B cell (primary cell): Measurements from ENCODE around the gene DPPA3. TPM values are rescaled to one million over a fixed set of nuclear protein-coding genes. Genes with fewer than 3 reads are reported as not detected.

Experiments used
- ATAC-seq: fragments of 200-7000 bp; cut with Tn5 transposase; one replicate; pipeline ENCODE4 v1.10.0; 2021; ENCODE audit warnings: low read depth, mild to moderate bottlenecking, moderate number of reproducible peaks, moderate library complexity
- CTCF ChIA-PET: fragments of 350-600 bp; sonication (Branson Sonifier 250); formaldehyde crosslinking; loops from one replicate; lab custom pipeline; 2021; ENCODE audit warnings: antibody characterized with exemption, inconsistent platforms; lab: Charles Lee
- POLR2A ChIA-PET: fragments of 350-600 bp; sonication (Branson Sonifier 250); formaldehyde crosslinking; loops from one replicate; lab custom pipeline; 2021; ENCODE audit warnings: antibody characterized with exemption; lab: Charles Lee
- DNase-seq: peaks from one replicate; pipeline ENCODE4 v3.0.0; 2013
- H2AFZ ChIP-seq: 2 replicates; pipeline ENCODE4 v1.6.1; 2012; ENCODE audit warnings: mild to moderate bottlenecking, low read depth, low read length; ENCODE audit not compliant: insufficient read depth, poor library complexity, severe bottlenecking
- H3K27ac ChIP-seq, 2 donors: 1 replicate in 1 of 2; 2 replicates in 1 of 2; pipeline ENCODE4 v1.5.1; 2012 to 2013; ENCODE audit warnings: low read length in 2 of 2, mild to moderate bottlenecking in 2 of 2, moderate library complexity in 1 of 2
- H3K27me3 ChIP-seq, 4 experiments: fragments of 200-600 bp in 1 of 4; sonication (generic) in 1 of 4; replicated peaks in 1 of 4; 1 replicate in 2 of 4; 2 replicates in 2 of 4; pipeline versions ENCODE4 v1.6.1 to v1.7.0; 2013 to 2016; ENCODE audit warnings: low read length in 3 of 4, mild to moderate bottlenecking in 2 of 4, mixed read lengths in 1 of 4, moderate library complexity in 1 of 4; ENCODE audit not compliant: insufficient read depth in 4 of 4, control insufficient read depth in 3 of 4; ENCODE audit errors: control extremely low read depth in 1 of 4
- H3K36me3 ChIP-seq, 2 experiments: replicated peaks in 1 of 2; 1 replicate in 1 of 2; 2 replicates in 1 of 2; pipeline versions ENCODE4 v1.6.1 to v1.7.1; 2013; ENCODE audit warnings: low read length in 1 of 2; ENCODE audit not compliant: insufficient read depth in 2 of 2, control insufficient read depth in 1 of 2; ENCODE audit errors: control extremely low read depth in 1 of 2, extremely low read depth in 1 of 2
- H3K4me1 ChIP-seq, 2 donors: fragments of 200-600 bp in 1 of 2; sonication (generic) in 1 of 2; 1 replicate in 1 of 2; 2 replicates in 1 of 2; pipeline versions ENCODE4 v1.5.1 to v1.6.1; 2013 to 2017; ENCODE audit warnings: low read length in 2 of 2; ENCODE audit not compliant: control insufficient read depth in 2 of 2, insufficient read depth in 2 of 2
- H3K4me2 ChIP-seq: replicated peaks from 2 replicates; pipeline ENCODE3; 2012; ENCODE audit warnings: mild to moderate bottlenecking, low read depth, low read length; ENCODE audit not compliant: poor library complexity, severe bottlenecking
- H3K4me3 ChIP-seq, 5 experiments: fragments of 200-600 bp in 1 of 5; sonication (generic) in 1 of 5; 1 replicate in 3 of 5; 2 replicates in 2 of 5; pipeline versions ENCODE4 v1.5.1 to v1.7.0; 2011 to 2016; ENCODE audit warnings: low read length in 4 of 5, mild to moderate bottlenecking in 4 of 5, low read depth in 2 of 5, control low read depth in 1 of 5, moderate library complexity in 1 of 5; ENCODE audit not compliant: insufficient read depth in 1 of 5; ENCODE audit errors: control extremely low read depth in 1 of 5, extremely low read depth in 1 of 5
- H3K79me2 ChIP-seq: fragments of 200-600 bp; sonication (generic); one replicate; pipeline ENCODE4 v1.6.0; 2016; ENCODE audit warnings: low read length; ENCODE audit not compliant: control insufficient read depth, insufficient read depth
- H3K9ac ChIP-seq: fragments of 200-600 bp; sonication (generic); 2 replicates; pipeline ENCODE4 v1.6.1; 2017; ENCODE audit warnings: mild to moderate bottlenecking, low read length, moderate library complexity
- H3K9me3 ChIP-seq, 3 donors: one replicate each; pipeline versions ENCODE4 v1.6.1 to v1.7.1; 2013; ENCODE audit warnings: low read length in 2 of 3; ENCODE audit not compliant: control insufficient read depth in 2 of 3, insufficient read depth in 1 of 3; ENCODE audit errors: control extremely low read depth in 1 of 3
- H4K20me1 ChIP-seq: 2 replicates; pipeline ENCODE4 v1.6.0; 2012; ENCODE audit warnings: mild to moderate bottlenecking, low read length; ENCODE audit not compliant: insufficient read depth, control insufficient read depth, poor library complexity, severe bottlenecking
- H3K27ac Mint-ChIP-seq: one replicate; pipeline ENCODE4 v1.8.0; 2021; ENCODE audit warnings: mixed read lengths
- H3K27me3 Mint-ChIP-seq: one replicate; pipeline ENCODE4 v1.8.0; 2021; ENCODE audit warnings: mixed read lengths
- H3K4me1 Mint-ChIP-seq: one replicate; pipeline ENCODE4 v1.8.0; 2021; ENCODE audit warnings: mixed read lengths
- H3K4me3 Mint-ChIP-seq: one replicate; pipeline ENCODE4 v1.8.0; 2021; ENCODE audit warnings: mixed read lengths
- H3K9me3 Mint-ChIP-seq: one replicate; pipeline ENCODE4 v1.8.0; 2022; ENCODE audit warnings: mixed read lengths; ENCODE audit not compliant: insufficient read depth
- EZH2 ChIP-seq: IDR thresholded peaks from 2 replicates; pipeline ENCODE4 v1.6.1; 2012; ENCODE audit warnings: borderline replicate concordance, low read depth, mild to moderate bottlenecking, moderate library complexity, low read length; ENCODE audit not compliant: insufficient read depth, poor library complexity, severe bottlenecking
- WGBS: methylation state at CpG from one replicate; pipeline ENCODE4 v1.1.5; 2013; ENCODE audit warnings: missing lambda C conversion rate; ENCODE audit not compliant: insufficient coverage; 5-methylcytosine and 5-hydroxymethylcytosine counted together
- intact Hi-C: fragments of 100-400 bp; cut with micrococcal nuclease; formaldehyde crosslinking; loops from one replicate; pipeline ENCODE4 v1.10.0; 2022
- polyA minus RNA-seq: library from RNA; depleted of rRNA, polyadenylated mRNA; stranded (reverse); fragments of >200 nt; gene quantifications from 2 replicates; pipeline ENCODE4 v1.2.3, GENCODE V29; 2012
- polyA plus RNA-seq: library from polyadenylated mRNA; depleted of rRNA; stranded (reverse); fragments of >200 nt; gene quantifications from 2 replicates; pipeline ENCODE4 v1.2.3, GENCODE V29; 2012
- total RNA-seq, 2 donors: library from RNA; stranded (reverse); fragments of 120-200 nt in 1 of 2; gene quantifications; 1 replicate in 1 of 2; 2 replicates in 1 of 2; pipeline versions ENCODE4 v1.2.3 to v1.2.4, GENCODE V29; 2013 to 2022
- TF ChIP-seq, protein P1 (sequence below): fragments of 200-600 bp; IDR thresholded peaks from one replicate; pipeline ENCODE4 v1.8.0; 2022; ENCODE audit warnings: antibody characterized with exemption, mild to moderate bottlenecking

Gene DPPA3
- total RNA-seq, result not detected in 2 replicates
- total RNA-seq (2013), result not detected
- not detected in 2 replicates for polyA plus RNA-seq
- polyA minus RNA-seq, result not detected in 2 replicates

DNA sequence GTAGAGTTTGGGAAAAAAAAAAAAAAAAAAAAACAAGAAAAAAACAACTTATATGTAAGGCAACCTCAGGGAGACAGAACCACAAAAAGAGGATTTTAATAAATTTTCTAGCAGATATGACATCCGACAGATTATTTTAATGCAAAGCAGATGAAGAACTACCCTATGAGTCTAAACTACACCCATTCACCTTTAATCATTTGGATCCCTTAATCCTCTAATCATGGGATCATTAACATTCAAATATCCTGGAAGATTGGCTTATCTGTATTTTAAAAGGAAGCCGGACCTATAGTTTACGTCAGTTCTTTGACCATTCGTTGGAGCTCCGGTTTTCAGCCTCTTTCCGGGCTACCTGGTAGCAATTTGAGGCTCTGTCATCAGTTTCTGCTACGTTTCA is at the start of gene DPPA3:
DPPA3 (plus strand) TSS at position 301 of the 400 bp plus-strand sequence. CDS start 138 bp downstream, outside the sequence.
- no peak within 1 kb of the TSS for H3K4me2 ChIP-seq
- H3K4me1 ChIP-seq, result no peaks in the 10 kb centered on the region
- H3K79me2 ChIP-seq, result no peaks in the 10 kb centered on the region
- no peaks in the 10 kb centered on the region for H3K9me3 ChIP-seq
- intact Hi-C loops, result no loop called here
- H3K36me3 ChIP-seq, result no peaks in the 10 kb centered on the region
- ATAC-seq (no peak), DNase-seq (no peak)
- no peak within 1 kb of the TSS for H3K4me3 ChIP-seq
- no peak within 1 kb of the TSS for H3K27ac Mint-ChIP-seq
- H3K9me3 Mint-ChIP-seq, result no peaks in the 10 kb centered on the region
- H3K27me3 Mint-ChIP-seq, result peaks cover 3% of the 10 kb centered on the region
- no peaks in the 10 kb centered on the region for H3K4me1 Mint-ChIP-seq
- ChIA-PET CTCF (no interaction called here), POLR2A (no interaction called here)
- H2AFZ ChIP-seq, result no peak within 1 kb of the TSS
- no peak within 1 kb of the TSS for H3K4me3 Mint-ChIP-seq
- no peak for TF ChIP-seq EZH2
- no peaks in the 10 kb centered on the region for H4K20me1 ChIP-seq
- no peaks in the 10 kb centered on the region for H3K27me3 ChIP-seq
- H3K9ac ChIP-seq, result no peak within 1 kb of the TSS
- WGBS, result 93% methylated on average over 6 of the region's 7 CpGs
- no peak within 1 kb of the TSS for H3K27ac ChIP-seq

DNA sequence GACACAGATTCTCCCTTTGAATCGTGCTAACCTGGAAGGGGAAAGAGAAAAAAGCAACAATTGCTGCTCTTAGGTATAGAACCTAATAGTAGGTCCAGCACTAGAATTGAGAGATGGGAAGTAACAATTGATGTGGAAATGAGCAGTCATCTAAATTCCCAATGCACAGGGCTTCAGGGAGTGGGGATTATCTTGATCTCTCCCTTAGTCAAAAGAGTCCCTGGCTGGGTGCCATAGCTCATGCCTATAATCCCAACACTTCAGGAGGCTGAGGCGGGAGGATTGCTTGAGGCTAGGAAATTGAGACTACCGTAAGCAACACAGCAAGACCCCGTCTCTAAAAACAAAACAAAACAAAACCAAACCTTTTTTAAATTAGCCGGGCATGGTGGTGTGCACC is 49.5 kb upstream of the DPPA3 start:
- TF ChIP-seq EZH2, result no peak
- TF ChIP-seq, protein P1, sequence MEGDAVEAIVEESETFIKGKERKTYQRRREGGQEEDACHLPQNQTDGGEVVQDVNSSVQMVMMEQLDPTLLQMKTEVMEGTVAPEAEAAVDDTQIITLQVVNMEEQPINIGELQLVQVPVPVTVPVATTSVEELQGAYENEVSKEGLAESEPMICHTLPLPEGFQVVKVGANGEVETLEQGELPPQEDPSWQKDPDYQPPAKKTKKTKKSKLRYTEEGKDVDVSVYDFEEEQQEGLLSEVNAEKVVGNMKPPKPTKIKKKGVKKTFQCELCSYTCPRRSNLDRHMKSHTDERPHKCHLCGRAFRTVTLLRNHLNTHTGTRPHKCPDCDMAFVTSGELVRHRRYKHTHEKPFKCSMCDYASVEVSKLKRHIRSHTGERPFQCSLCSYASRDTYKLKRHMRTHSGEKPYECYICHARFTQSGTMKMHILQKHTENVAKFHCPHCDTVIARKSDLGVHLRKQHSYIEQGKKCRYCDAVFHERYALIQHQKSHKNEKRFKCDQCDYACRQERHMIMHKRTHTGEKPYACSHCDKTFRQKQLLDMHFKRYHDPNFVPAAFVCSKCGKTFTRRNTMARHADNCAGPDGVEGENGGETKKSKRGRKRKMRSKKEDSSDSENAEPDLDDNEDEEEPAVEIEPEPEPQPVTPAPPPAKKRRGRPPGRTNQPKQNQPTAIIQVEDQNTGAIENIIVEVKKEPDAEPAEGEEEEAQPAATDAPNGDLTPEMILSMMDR, result no peak
- Mint-ChIP-seq H3K4me3 (no peak overlapping the region), H3K9me3 (no peaks in the 10 kb centered on the region), H3K4me1 (peaks cover 7% of the 10 kb centered on the region), H3K27ac (no peak overlapping the region), H3K27me3 (peaks cover 2% of the 10 kb centered on the region)
- intact Hi-C loops, result no loop called here
- H3K4me3 ChIP-seq, result no peak overlapping the region
- no peaks in the 10 kb centered on the region for H3K79me2 ChIP-seq
- H3K9me3 ChIP-seq, result no peaks in the 10 kb centered on the region
- ChIA-PET POLR2A (no interaction called here), CTCF (no interaction called here)
- no peak overlapping the region for H3K27ac ChIP-seq
- no peak overlapping the region for H2AFZ ChIP-seq
- DNase-seq (no peak), ATAC-seq (no peak)
- no peaks in the 10 kb centered on the region for H3K36me3 ChIP-seq
- peaks cover 4 to 9% of the 10 kb centered on the region in 2 donors for H3K4me1 ChIP-seq
- no peak overlapping the region for H3K9ac ChIP-seq
- 90% methylated on average over 5 of the region's 5 CpGs for WGBS
- no peaks in the 10 kb centered on the region for H4K20me1 ChIP-seq
- H3K27me3 ChIP-seq, result no peaks in the 10 kb centered on the region
- H3K4me2 ChIP-seq, result no peak overlapping the region
